ENCODE data around the gene SNAI3. TPM values are rescaled to one million over a fixed set of nuclear protein-coding genes. Genes with fewer than 3 reads are reported as not detected.

Gene SNAI3
- total and polyA plus RNA-seq, 2 experiments from 2014 or later, result 10.3 to 19.4 TPM

GRCh38 chr16:88705801-88706228 is 19.5 kb upstream of the SNAI3 start (continued):
- TF ChIP-seq ETS1 (IDR thresholded peaks at IDR 0.05), result no peak

- H3K9me2 ChIP-seq (ENCODE audit: insufficient read depth), result no peaks in the 10 kb centered on the region
- peak overlapping the region; percentile 92 for H3K4me3 ChIP-seq
- H2AFZ ChIP-seq, result no peak overlapping the region
- H3F3A ChIP-seq (replicated peaks; ENCODE audit: low read depth), result 0 out of 2 replicates have a peak, but pooled peaks cover 2% of the 10 kb centered on the region
- H3K27me3 ChIP-seq (ENCODE audit: insufficient read depth), result no peaks in the 10 kb centered on the region
- no peak overlapping the region for H3K27ac ChIP-seq (ENCODE audit: low read depth)
- H3K4me3 Mint-ChIP-seq, result peak overlapping the region; percentile 88
- DNase-seq (ENCODE audit: low spot score) (no peak), ATAC-seq (no peak)
- peaks cover 20% of the 10 kb centered on the region for H3K4me1 Mint-ChIP-seq
- no peaks in the 10 kb centered on the region; the same call in 2 of the 3 replicates for H3K36me3 Mint-ChIP-seq (ENCODE audit: low read depth)
- peak overlapping the region; percentile 99 for H3K4me2 ChIP-seq
- H3K27ac Mint-ChIP-seq, result no peak overlapping the region; the same call in 1 of the 2 replicates
- H3K4me1 ChIP-seq (ENCODE audit: insufficient read depth), result peaks cover 5% of the 10 kb centered on the region; the same call in 1 of the 2 replicates
- no peaks in the 10 kb centered on the region for H3K9me3 Mint-ChIP-seq
- peaks cover 17% of the 10 kb centered on the region for H3K27me3 Mint-ChIP-seq (ENCODE audit: insufficient read depth, low read depth, poor library complexity)
- H3K36me3 ChIP-seq (ENCODE audit: insufficient read depth), result no peaks in the 10 kb centered on the region
- peaks cover 44% of the 10 kb centered on the region for H3K79me2 ChIP-seq (replicated peaks; ENCODE audit: insufficient read depth)
- H4K20me1 ChIP-seq (replicated peaks; ENCODE audit: insufficient read depth), result peaks cover 5% of the 10 kb centered on the region
- no peak for TF ChIP-seq REST (IDR thresholded peaks at IDR 0.05; ENCODE audit: unreplicated experiment)
- TF ChIP-seq STAT1 (IDR thresholded peaks at IDR 0.05; ENCODE audit: unreplicated experiment), result no peak
- no peak for TF ChIP-seq POLR2AphosphoS5 (IDR thresholded peaks at IDR 0.05; ENCODE audit: low read depth)
- no peak for TF ChIP-seq ZNF331 (CRISPR knock-in tag; IDR thresholded peaks at IDR 0.05; ENCODE audit: low read depth)
- TF ChIP-seq EZH2phosphoT487 (IDR thresholded peaks at IDR 0.05; ENCODE audit: unreplicated experiment), result no peak
- no peak for TF ChIP-seq NANOG (IDR thresholded peaks at IDR 0.05; ENCODE audit: borderline replicate concordance)
- TF ChIP-seq EZH2 (IDR thresholded peaks at IDR 0.05; ENCODE audit: low read depth, unreplicated experiment), result no peak
- TF ChIP-seq CREB1 (CRISPR knock-in tag; IDR thresholded peaks at IDR 0.05; ENCODE audit: low read depth), result no peak
- TF ChIP-seq CTCF (conservative IDR thresholded peaks at IDR 0.05; ENCODE audit: low read depth in 2 of 2), result no peak
- no peak for TF ChIP-seq JUNB (IDR thresholded peaks at IDR 0.05; ENCODE audit: unreplicated experiment)
- TF ChIP-seq ZNF114 (CRISPR knock-in tag; IDR thresholded peaks at IDR 0.05), result no peak
- no peak for TF ChIP-seq ETS1 (IDR thresholded peaks at IDR 0.05)
Observed at GRCh38 chr16:88705076-88705684, 18.9 kb upstream of the SNAI3 start.

Data from GM23338 (cell line).